Endothelial cell of umbilical vein (primary cell): ENCODE measurements around the gene SERGEF. TPM values are rescaled to one million over a fixed set of nuclear protein-coding genes. Genes with fewer than 3 reads are reported as not detected.

ENCODE experiments used
- BruUV-seq: library from RNA; stranded (reverse); fragments of 400-500 nt; replicated peaks from 2 replicates; lab custom pipeline; 2021; lab: Mats Ljungman, UMichigan
- CTCF ChIA-PET: fragments of 300-600, 350-600 bp; sonication (Branson Sonifier 250); formaldehyde crosslinking; loops from one replicate; lab custom pipeline; 2021; ENCODE audit warnings: antibody characterized with exemption, inconsistent platforms; lab: Charles Lee
- POLR2A ChIA-PET: fragments of 300-600, 350-600 bp; sonication (Branson Sonifier 250); formaldehyde crosslinking; loops from one replicate; lab custom pipeline; 2021; ENCODE audit warnings: antibody characterized with exemption, inconsistent platforms; lab: Charles Lee
- DNase-seq: peaks from one replicate; pipeline ENCODE4 v3.0.0-alpha.2; 2011; ENCODE audit warnings: low read depth, low spot score
- FAIRE-seq: peaks from 2 replicates; lab custom pipeline; 2011; peaks lifted over from hg19 to GRCh38; lab: Jason Lieb, UNC
- H2AFZ ChIP-seq: 2 replicates; pipeline ENCODE4 v1.6.0; 2012; ENCODE audit warnings: low read depth, low read length, control low read depth, inconsistent platforms
- H3K27ac ChIP-seq: 2 replicates; pipeline ENCODE4 v1.5.1; 2011; ENCODE audit warnings: low read depth, mild to moderate bottlenecking, control low read depth, low read length, moderate library complexity; ENCODE audit not compliant: insufficient read depth
- H3K27me3 ChIP-seq, 2 experiments: 2 replicates each; pipeline versions ENCODE4 v1.6.0 to v1.6.1; 2011; ENCODE audit warnings: low read length in 2 of 2, mixed read lengths in 1 of 2; ENCODE audit not compliant: control insufficient read depth in 2 of 2, insufficient read depth in 2 of 2
- H3K36me3 ChIP-seq, 2 experiments: 2 replicates in 1 of 2; 3 replicates in 1 of 2; pipeline ENCODE4 v1.5.1; 2011; ENCODE audit warnings: low read length in 2 of 2, mild to moderate bottlenecking in 1 of 2, moderate library complexity in 1 of 2; ENCODE audit not compliant: control insufficient read depth in 2 of 2, insufficient read depth in 2 of 2; ENCODE audit errors: extremely low read depth in 1 of 2
- H3K4me1 ChIP-seq: 3 replicates; pipeline ENCODE4 v1.5.1; 2011; ENCODE audit warnings: mild to moderate bottlenecking, low read length; ENCODE audit not compliant: control insufficient read depth, insufficient read depth; ENCODE audit errors: extremely low read depth
- H3K4me2 ChIP-seq: 2 replicates; pipeline ENCODE4 v1.6.1; 2011; ENCODE audit warnings: low read length, control low read depth, mixed read lengths; ENCODE audit not compliant: insufficient read depth
- H3K4me3 ChIP-seq, 3 experiments: fragments of 200-600 bp in 1 of 3; sonication (generic), shearing (Covaris generic) in 1 of 3; replicated peaks in 1 of 3; 2 replicates each; pipeline ENCODE4 v1.5.1; 2011 to 2016; ENCODE audit warnings: control low read depth in 3 of 3, low read length in 3 of 3, mild to moderate bottlenecking in 2 of 3, inconsistent platforms in 1 of 3, low read depth in 1 of 3, moderate library complexity in 1 of 3; ENCODE audit not compliant: insufficient read depth in 1 of 3
- H3K79me2 ChIP-seq: 2 replicates; pipeline ENCODE4 v1.6.0; 2012; ENCODE audit warnings: low read length, inconsistent platforms; ENCODE audit not compliant: control insufficient read depth, insufficient read depth
- H3K9ac ChIP-seq: replicated peaks from 2 replicates; pipeline ENCODE3; 2011; ENCODE audit warnings: low read length, control low read depth; ENCODE audit not compliant: insufficient read depth; ENCODE audit errors: extremely low read depth
- H3K9me1 ChIP-seq: replicated peaks from 3 replicates; pipeline ENCODE4 v1.6.0; 2011; ENCODE audit warnings: mild to moderate bottlenecking, low read length; ENCODE audit not compliant: control insufficient read depth, insufficient read depth; ENCODE audit errors: extremely low read depth
- H3K9me3 ChIP-seq: replicated peaks from 2 replicates; pipeline ENCODE4 v1.5.1; 2012; ENCODE audit warnings: low read length, inconsistent platforms; ENCODE audit not compliant: control insufficient read depth, insufficient read depth
- H4K20me1 ChIP-seq: replicated peaks from 2 replicates; pipeline ENCODE3; 2011; ENCODE audit warnings: mild to moderate bottlenecking, low read length; ENCODE audit not compliant: control insufficient read depth, insufficient read depth; ENCODE audit errors: extremely low read depth
- EZH2 ChIP-seq: IDR thresholded peaks from 2 replicates; pipeline ENCODE4 v1.6.1; 2012; ENCODE audit warnings: borderline replicate concordance, low read depth, mild to moderate bottlenecking, moderate library complexity, low read length, inconsistent platforms; ENCODE audit not compliant: severe bottlenecking
- FOS ChIP-seq: IDR thresholded peaks from 2 replicates; pipeline ENCODE4 v1.6.1; 2011; ENCODE audit warnings: mild to moderate bottlenecking, low read length, moderate library complexity, borderline replicate concordance; ENCODE audit not compliant: insufficient read depth
- GATA2 ChIP-seq: IDR thresholded peaks from 2 replicates; pipeline ENCODE4 v1.7.0; 2011; ENCODE audit warnings: low read depth, mild to moderate bottlenecking, moderate library complexity, mixed read lengths, low read length; ENCODE audit not compliant: insufficient read length, insufficient read depth
- JUN ChIP-seq: IDR thresholded peaks from 2 replicates; pipeline ENCODE4 v1.6.1; 2011; ENCODE audit warnings: borderline replicate concordance, low read depth; ENCODE audit not compliant: insufficient read length, insufficient read depth
- MAX ChIP-seq: IDR thresholded peaks from 2 replicates; pipeline ENCODE4 v1.6.1; 2011; ENCODE audit not compliant: insufficient read depth, insufficient read length
- MYC ChIP-seq: IDR thresholded peaks from one replicate; pipeline ENCODE4 v1.6.1; 2011; ENCODE audit warnings: mild to moderate bottlenecking, low read depth, low read length
- POLR2A ChIP-seq: IDR thresholded peaks from 2 replicates; pipeline ENCODE4 v1.6.1; 2012; ENCODE audit warnings: low read depth, mild to moderate bottlenecking, control low read depth, low read length
- POLR2AphosphoS5 ChIP-seq: IDR thresholded peaks from 2 replicates; pipeline ENCODE4 v1.6.1; 2012; ENCODE audit warnings: low read depth, mild to moderate bottlenecking, control low read depth, low read length, moderate library complexity; ENCODE audit not compliant: insufficient read depth
- dilution Hi-C: fragments of 300-500 bp; cut with MboI; formaldehyde crosslinking; loops from one replicate; pipeline ENCODE4 v1.15.0; 2019; ENCODE audit warnings: low sequenced_read_pairs; ENCODE audit not compliant: extremely low pct_ligation_motif_present
- intact Hi-C: fragments of 100-400 bp; cut with micrococcal nuclease; formaldehyde crosslinking; loops from one replicate; pipeline ENCODE4 v1.10.0; 2022
- polyA plus RNA-seq, 4 experiments: library from polyadenylated mRNA; depleted of rRNA in 3 of 4; stranded (reverse) in 3 of 4; unstranded in 1 of 4; fragments of >200 nt; gene quantifications; 2 replicates each; pipeline versions ENCODE4 v1.2.1 to v1.2.3, GENCODE V29; 2011 to 2012; ENCODE audit warnings: missing spikeins in 1 of 4
- total RNA-seq: library from RNA; stranded (reverse); gene quantifications from 2 replicates; pipeline ENCODE4 v1.2.3, GENCODE V29; 2021
- TF ChIP-seq, protein P1 (sequence below), 2 donors: IDR thresholded peaks; 1 replicate in 1 of 2; 2 replicates in 1 of 2; pipeline ENCODE4 v1.5.1; 2011; ENCODE audit warnings: low read length in 2 of 2, mild to moderate bottlenecking in 2 of 2, moderate library complexity in 2 of 2, control low read depth in 1 of 2, inconsistent platforms in 1 of 2, low read depth in 1 of 2; ENCODE audit not compliant: insufficient read depth in 1 of 2; ENCODE audit errors: extremely low read depth in 1 of 2

The SERGEF gene
- total and polyA plus RNA-seq, 2 donors (not counting 3 experiments of a cell fraction or from before 2014, with no cell fraction given), result 8.7 to 16.7 TPM

- Histone ChIP-seq H3K4me1 (no peaks in the 10 kb centered on the region), H3K27ac (no peak overlapping the region), H3K4me2 (no peak overlapping the region), H3K36me3 (no peaks in the 10 kb centered on the region), H3K9me1 (no peaks in the 10 kb centered on the region), H4K20me1 (no peaks in the 10 kb centered on the region), H3K9ac (no peak overlapping the region), H3K27me3 (no peaks in the 10 kb centered on the region), H3K9me3 (no peaks in the 10 kb centered on the region), H3K4me3 (no peak overlapping the region), H3K79me2 (no peaks in the 10 kb centered on the region), H2AFZ (no peak overlapping the region)
- intact Hi-C loops (no loop called here), dilution Hi-C loops (no loop called here)
- FAIRE-seq (no peak), DNase-seq (no peak)
- CTCF ChIA-PET, result no interaction called here
- TF ChIP-seq JUN, result no peak
- TF ChIP-seq, protein P1, sequence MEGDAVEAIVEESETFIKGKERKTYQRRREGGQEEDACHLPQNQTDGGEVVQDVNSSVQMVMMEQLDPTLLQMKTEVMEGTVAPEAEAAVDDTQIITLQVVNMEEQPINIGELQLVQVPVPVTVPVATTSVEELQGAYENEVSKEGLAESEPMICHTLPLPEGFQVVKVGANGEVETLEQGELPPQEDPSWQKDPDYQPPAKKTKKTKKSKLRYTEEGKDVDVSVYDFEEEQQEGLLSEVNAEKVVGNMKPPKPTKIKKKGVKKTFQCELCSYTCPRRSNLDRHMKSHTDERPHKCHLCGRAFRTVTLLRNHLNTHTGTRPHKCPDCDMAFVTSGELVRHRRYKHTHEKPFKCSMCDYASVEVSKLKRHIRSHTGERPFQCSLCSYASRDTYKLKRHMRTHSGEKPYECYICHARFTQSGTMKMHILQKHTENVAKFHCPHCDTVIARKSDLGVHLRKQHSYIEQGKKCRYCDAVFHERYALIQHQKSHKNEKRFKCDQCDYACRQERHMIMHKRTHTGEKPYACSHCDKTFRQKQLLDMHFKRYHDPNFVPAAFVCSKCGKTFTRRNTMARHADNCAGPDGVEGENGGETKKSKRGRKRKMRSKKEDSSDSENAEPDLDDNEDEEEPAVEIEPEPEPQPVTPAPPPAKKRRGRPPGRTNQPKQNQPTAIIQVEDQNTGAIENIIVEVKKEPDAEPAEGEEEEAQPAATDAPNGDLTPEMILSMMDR (IDR thresholded peaks at IDR 0.05; ENCODE audit: extremely low read depth in 1 of 2, insufficient read depth in 1 of 2, low read depth in 1 of 2, low read length in 2 of 2), result no peak
- no peak for TF ChIP-seq POLR2AphosphoS5
- TF ChIP-seq FOS, result no peak
- TF ChIP-seq MAX, result no peak
- TF ChIP-seq EZH2, result no peak
- no peak for TF ChIP-seq GATA2
- no peak for TF ChIP-seq POLR2A
- TF ChIP-seq MYC, result no peak
- BruUV-seq, result no TSS peak
- POLR2A ChIA-PET, result no interaction called here
Observed at GRCh38 chr11:17867341-17867740, 145.5 kb downstream of the SERGEF start.
